HL-60 (cell line): Measurements from ENCODE around the gene OSBP2.

Source experiments
- CTCF ChIP-seq: IDR thresholded peaks from one replicate; pipeline ENCODE4 v1.5.1; 2011; ENCODE audit warnings: low read length, control low read depth, inconsistent platforms; ENCODE audit not compliant: insufficient read depth
- REST ChIP-seq: IDR thresholded peaks from 2 replicates; pipeline ENCODE4 v1.6.1; 2012; ENCODE audit warnings: low read depth; ENCODE audit not compliant: insufficient replicate concordance
- SPI1 ChIP-seq: IDR thresholded peaks from 2 replicates; pipeline ENCODE4 v1.6.1; 2012; ENCODE audit warnings: low read depth, mild to moderate bottlenecking, borderline replicate concordance

- TF ChIP-seq CTCF, result no peak
- TF ChIP-seq REST, result no peak
- no peak for TF ChIP-seq SPI1
Observed at GRCh38 chr22:30790366-30790765, 95.7 kb downstream of the OSBP2 start.
